ENCODE data around the gene GDPD4.
A peak's percentile ranks its signal among the peaks of the same experiment; 100 is the strongest.

Gene GDPD4

DNA sequence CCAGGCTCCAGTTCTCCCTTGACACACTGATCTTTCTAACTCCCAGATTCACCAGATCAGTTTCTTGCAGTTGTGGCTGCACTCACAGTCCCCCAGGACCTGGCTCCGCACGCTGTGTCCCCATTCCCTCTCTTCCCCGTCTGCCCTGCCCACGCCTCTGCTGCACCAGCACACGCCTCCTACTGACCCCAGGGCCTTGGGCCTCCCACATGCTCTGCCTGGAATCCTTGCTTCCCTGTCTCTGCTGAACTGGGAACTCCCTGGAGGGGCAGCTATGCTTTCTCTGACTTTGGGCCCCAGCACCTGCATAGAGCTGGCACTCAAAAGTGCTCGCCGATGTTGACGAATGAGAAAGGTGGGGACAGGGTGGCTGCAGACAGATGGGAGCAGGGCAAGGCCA is 104.5 kb downstream of the GDPD4 start:
- Mint-ChIP-seq H3K4me1 (no peaks in the 10 kb centered on the region), H3K27ac (no peak overlapping the region), H3K36me3 (no peaks in the 10 kb centered on the region), H3K9me3 (no peaks in the 10 kb centered on the region), H3K4me3 (no peak overlapping the region), H3K27me3 (no peaks in the 10 kb centered on the region)
- ATAC-seq = no peak

DNA sequence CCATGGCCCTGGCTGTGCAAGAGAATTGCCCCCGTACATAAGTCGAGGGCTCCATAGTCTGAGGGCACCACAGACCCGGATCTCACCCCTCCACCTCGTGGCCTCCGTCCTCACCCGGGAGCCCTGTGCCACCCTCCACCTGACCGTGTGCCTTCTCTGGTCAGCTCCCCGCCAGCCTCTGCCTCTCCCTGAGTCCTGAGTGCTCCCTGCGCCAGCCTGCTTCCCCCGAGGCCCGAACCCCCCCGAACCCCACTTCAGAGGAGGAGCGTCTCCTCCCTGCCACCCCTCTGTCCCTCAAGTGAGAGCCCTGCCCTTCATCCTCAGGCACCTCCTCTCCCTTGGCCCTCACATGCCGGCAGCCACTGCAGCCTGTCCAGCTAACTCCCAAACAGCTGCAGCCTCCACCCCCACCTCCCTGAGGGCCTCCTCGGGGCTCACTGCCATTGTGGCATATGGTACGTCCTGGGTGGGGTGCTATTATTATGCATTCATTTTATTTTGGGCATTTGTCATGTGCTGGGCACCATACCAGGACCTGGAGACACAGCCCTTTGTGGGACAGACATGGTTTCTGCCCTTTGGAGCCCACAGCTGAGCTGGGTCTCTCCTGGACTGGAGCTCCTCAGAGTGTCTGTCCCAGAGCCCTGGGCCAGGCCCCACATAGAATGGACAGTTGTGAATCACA is 106.3 kb downstream of the GDPD4 start:
- no peaks in the 10 kb centered on the region for H3K4me1 Mint-ChIP-seq
- H3K4me3 Mint-ChIP-seq = no peak overlapping the region
- no peaks in the 10 kb centered on the region for H3K36me3 Mint-ChIP-seq
- no peaks in the 10 kb centered on the region for H3K27me3 Mint-ChIP-seq
- H3K9me3 Mint-ChIP-seq = no peaks in the 10 kb centered on the region
- no peak for ATAC-seq
- H3K27ac Mint-ChIP-seq = no peak overlapping the region

DNA sequence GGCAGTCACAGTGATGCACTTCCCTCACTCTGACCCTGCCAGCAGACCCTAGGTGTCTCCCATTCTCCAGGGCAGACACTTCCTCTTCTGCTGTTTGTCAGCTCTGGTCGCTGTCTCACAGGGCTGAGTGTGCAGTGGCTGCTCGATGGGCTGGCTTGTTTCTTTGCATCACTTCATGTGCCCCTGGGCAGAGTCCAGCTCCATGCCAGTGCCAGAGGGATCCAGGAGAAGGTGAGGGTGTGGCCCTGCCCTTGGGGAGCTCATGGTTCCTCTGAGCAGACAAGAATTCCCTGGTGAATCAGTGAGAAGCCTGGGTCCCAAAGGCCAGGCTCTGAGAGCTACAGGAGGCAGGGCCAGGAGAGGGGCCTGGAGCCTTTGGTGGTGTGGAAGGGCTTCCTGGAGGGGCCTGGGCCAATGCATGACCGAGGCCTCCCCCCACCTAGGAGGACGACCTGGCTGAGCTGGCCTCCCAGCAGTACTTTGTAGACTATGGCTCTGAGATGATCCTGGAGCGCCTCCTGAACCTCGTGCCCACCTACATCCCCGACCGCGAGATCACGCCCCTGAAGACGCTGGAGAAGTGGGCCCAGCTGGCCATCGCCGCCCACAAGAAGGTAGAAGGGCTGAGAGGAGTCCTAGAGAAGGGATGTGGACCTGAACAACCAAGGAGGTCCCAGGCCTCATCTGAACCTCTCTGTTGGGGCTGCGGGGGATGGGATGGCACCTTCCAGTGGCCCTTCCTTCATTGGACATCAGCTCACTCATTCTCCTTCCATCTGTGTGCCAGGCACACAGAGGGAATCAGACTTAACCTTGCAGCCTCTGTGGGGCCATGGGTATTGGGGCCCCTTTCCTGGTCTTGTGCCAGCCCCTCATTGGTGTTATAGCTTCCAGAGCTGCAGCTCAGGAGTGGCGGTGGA is 107.3 kb downstream of the GDPD4 start:
- Mint-ChIP-seq H3K4me3 (no peak overlapping the region), H3K27me3 (no peaks in the 10 kb centered on the region), H3K27ac (no peak overlapping the region), H3K9me3 (no peaks in the 10 kb centered on the region), H3K36me3 (no peaks in the 10 kb centered on the region), H3K4me1 (no peaks in the 10 kb centered on the region)
- no peak for ATAC-seq

DNA sequence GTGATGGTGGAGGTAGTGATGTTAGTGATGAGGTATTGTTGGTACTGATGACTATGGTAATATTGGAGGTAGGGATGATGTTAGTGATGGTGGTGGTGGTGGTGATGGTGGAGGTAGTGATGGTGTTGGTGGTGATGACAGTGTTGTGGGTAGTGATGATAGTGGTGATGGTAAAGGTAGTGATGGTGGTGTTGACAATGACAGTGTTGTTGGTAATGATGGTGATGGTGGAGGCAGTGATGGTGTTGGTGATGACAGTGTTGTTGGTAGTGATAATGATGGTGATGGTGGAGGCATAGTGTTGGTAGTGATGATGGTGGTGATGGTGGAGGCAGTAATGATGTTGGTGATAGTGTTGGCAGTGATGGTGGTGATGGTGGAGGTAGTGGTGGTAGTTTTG is 108.3 kb downstream of the GDPD4 start:
- ATAC-seq = no peak
- Mint-ChIP-seq H3K27me3 (no peaks in the 10 kb centered on the region), H3K4me3 (no peak overlapping the region), H3K4me1 (no peaks in the 10 kb centered on the region), H3K36me3 (no peaks in the 10 kb centered on the region), H3K27ac (no peak overlapping the region), H3K9me3 (no peaks in the 10 kb centered on the region)

GRCh38 chr11:77191823-77192495 is 109.5 kb downstream of the GDPD4 start:
- Mint-ChIP-seq H3K9me3 (no peaks in the 10 kb centered on the region), H3K4me3 (no peak overlapping the region), H3K4me1 (no peaks in the 10 kb centered on the region), H3K27ac (no peak overlapping the region), H3K27me3 (no peaks in the 10 kb centered on the region), H3K36me3 (no peaks in the 10 kb centered on the region)
- ATAC-seq = peak; percentile 58

GRCh38 chr11:77191429-77191822 is 110.1 kb downstream of the GDPD4 start:
- Mint-ChIP-seq H3K36me3 (no peaks in the 10 kb centered on the region), H3K27ac (no peak overlapping the region), H3K27me3 (no peaks in the 10 kb centered on the region), H3K4me1 (no peaks in the 10 kb centered on the region), H3K9me3 (no peaks in the 10 kb centered on the region), H3K4me3 (no peak overlapping the region)
- no peak for ATAC-seq

- Mint-ChIP-seq H3K27ac (no peak overlapping the region), H3K27me3 (no peaks in the 10 kb centered on the region), H3K4me3 (no peak overlapping the region), H3K9me3 (no peaks in the 10 kb centered on the region), H3K36me3 (no peaks in the 10 kb centered on the region), H3K4me1 (no peaks in the 10 kb centered on the region)
- ATAC-seq = no peak
Observed at GRCh38 chr11:77190331-77191075, 111.0 kb downstream of the GDPD4 start.

DNA sequence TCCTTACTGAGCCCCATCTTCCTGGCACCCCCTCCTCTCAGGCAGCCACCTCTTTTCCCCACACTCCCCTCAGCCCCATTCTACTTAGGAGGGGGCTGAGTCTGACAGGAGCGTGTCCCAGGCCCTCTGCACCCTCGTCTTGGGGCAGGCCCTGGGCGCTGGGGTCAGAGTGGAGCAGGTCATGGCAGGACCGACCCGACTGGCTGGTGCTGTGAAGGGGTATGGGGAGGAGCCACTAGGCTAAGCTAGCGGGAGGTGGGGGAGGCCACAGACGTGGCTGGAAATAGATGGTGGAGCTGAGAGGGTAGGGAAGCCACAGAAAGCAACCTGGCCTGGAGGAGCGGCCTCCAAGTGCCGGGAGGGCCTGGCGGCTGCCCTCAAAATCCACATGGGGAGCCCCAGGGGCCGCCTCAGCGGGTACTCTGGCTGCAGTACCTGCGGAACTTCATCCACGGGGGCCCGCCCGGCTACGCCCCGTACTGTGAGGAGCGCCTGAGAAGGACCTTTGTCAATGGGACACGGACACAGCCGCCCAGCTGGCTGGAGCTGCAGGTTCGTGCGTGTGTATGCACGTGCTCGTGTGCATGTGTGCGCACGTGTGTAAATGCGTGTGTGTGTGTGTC is 111.8 kb downstream of the GDPD4 start:
- H3K4me3 Mint-ChIP-seq = no peak overlapping the region
- no peak overlapping the region for H3K27ac Mint-ChIP-seq
- no peaks in the 10 kb centered on the region for H3K36me3 Mint-ChIP-seq
- H3K9me3 Mint-ChIP-seq = no peaks in the 10 kb centered on the region
- H3K27me3 Mint-ChIP-seq = no peaks in the 10 kb centered on the region
- no peaks in the 10 kb centered on the region for H3K4me1 Mint-ChIP-seq
- no peak for ATAC-seq

GRCh38 chr11:77188633-77189491 is 112.6 kb downstream of the GDPD4 start:
- H3K9me3 Mint-ChIP-seq = no peaks in the 10 kb centered on the region
- no peaks in the 10 kb centered on the region for H3K4me1 Mint-ChIP-seq
- no peak overlapping the region for H3K4me3 Mint-ChIP-seq
- H3K36me3 Mint-ChIP-seq = no peaks in the 10 kb centered on the region
- H3K27ac Mint-ChIP-seq = no peak overlapping the region
- no peaks in the 10 kb centered on the region for H3K27me3 Mint-ChIP-seq
- no peak for ATAC-seq

DNA sequence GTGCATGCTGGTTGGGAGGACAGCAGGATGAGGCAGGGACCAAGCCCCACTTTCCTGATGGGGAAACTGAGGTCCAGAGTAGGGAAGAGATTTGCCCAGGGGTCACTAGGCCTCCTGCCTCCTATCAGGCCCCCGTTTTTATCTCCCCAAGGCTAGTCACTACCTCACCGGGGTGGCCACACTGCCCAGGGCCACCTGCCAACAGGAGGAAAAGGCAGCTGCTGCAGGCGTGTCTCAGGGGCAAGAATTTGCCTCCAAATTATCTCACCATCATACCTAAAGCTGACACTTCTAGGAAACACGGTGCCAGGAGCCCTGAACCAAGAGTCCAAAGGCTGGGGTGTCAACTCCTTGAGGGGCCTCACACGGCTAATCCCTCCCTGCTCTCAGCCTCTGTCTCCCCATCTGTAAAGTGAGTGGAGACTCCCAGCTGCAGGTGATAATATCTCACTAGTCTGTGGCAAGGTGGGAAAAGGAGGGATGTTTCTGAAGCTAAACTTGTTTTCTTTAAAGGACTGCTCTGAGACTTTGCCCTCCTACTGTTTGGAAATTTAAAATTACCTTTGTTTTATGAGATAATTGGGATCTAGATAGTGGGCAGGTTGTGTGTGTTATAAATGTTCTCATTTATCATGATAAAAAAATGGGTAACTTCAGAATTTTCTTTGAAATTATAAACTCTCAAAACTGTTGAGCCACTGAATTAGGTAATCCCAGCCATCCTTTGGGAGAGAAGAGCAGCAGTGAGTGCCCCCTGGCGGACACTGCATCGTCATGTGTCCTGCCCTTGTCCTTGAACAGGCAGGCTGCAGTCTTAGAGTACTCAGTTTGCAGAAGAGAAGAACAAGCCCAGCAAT is 113.5 kb downstream of the GDPD4 start:
- H3K36me3 Mint-ChIP-seq = no peaks in the 10 kb centered on the region
- H3K27me3 Mint-ChIP-seq = peaks cover 8% of the 10 kb centered on the region
- no peak for ATAC-seq
- H3K9me3 Mint-ChIP-seq = no peaks in the 10 kb centered on the region
- no peaks in the 10 kb centered on the region for H3K4me1 Mint-ChIP-seq
- no peak overlapping the region for H3K4me3 Mint-ChIP-seq
- no peak overlapping the region for H3K27ac Mint-ChIP-seq

GRCh38 chr11:77187111-77187750 is 114.3 kb downstream of the GDPD4 start:
- no peak for ATAC-seq
- Mint-ChIP-seq H3K9me3 (no peaks in the 10 kb centered on the region), H3K4me3 (no peak overlapping the region), H3K36me3 (no peaks in the 10 kb centered on the region), H3K27ac (no peak overlapping the region), H3K27me3 (peaks cover 16% of the 10 kb centered on the region), H3K4me1 (no peaks in the 10 kb centered on the region)

- Mint-ChIP-seq H3K36me3 (no peaks in the 10 kb centered on the region), H3K4me3 (no peak overlapping the region), H3K27me3 (peaks cover 20% of the 10 kb centered on the region), H3K27ac (no peak overlapping the region), H3K4me1 (no peaks in the 10 kb centered on the region), H3K9me3 (no peaks in the 10 kb centered on the region)
- ATAC-seq = no peak
Observed at GRCh38 chr11:77186302-77186701, 115.2 kb downstream of the GDPD4 start.
